ENCODE data around the gene RAPGEF6.

RAPGEF6 gene

DNA sequence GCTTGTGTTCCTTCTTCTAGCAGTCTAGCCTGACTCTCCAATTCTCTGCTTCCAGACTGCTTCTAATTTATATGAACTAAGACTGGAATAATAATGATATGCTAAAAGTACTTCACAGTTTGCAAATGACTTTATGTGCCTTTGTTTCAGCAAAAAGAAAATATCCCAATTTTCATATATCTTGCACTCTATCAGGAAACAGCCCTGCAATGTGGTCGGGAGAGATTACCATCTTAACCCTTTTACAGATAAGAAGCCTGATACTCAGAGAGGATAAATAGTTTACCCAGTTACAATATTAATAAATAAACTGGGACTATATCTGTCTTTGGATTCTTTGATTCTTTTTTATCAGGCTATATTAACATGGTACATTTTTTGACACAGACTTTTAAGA is 245.2 kb downstream of the RAPGEF6 start:
- no peak overlapping the region for H3K4me3 ChIP-seq (replicated peaks; ENCODE audit: insufficient read depth, low read length)
- H3K27ac ChIP-seq (replicated peaks) = no peak overlapping the region
- H3K27me3 ChIP-seq (ENCODE audit: insufficient read depth, poor library complexity, severe bottlenecking) = no peaks in the 10 kb centered on the region
- no peak for TF ChIP-seq SPI1 (IDR thresholded peaks at IDR 0.05; ENCODE audit: borderline replicate concordance, low read depth)
- DNase-seq (ENCODE audit: low read depth in 1 of 2, low spot score in 1 of 2) = no peak

- TF ChIP-seq GABPA (IDR thresholded peaks at IDR 0.05; ENCODE audit: low read depth) (no peak), REST (IDR thresholded peaks at IDR 0.05; ENCODE audit: insufficient replicate concordance, low read depth) (no peak), POLR2AphosphoS5 (IDR thresholded peaks at IDR 0.05; ENCODE audit: low read depth) (no peak), SPI1 (IDR thresholded peaks at IDR 0.05; ENCODE audit: borderline replicate concordance, low read depth) (no peak)
- TF ChIP-seq, protein P1, sequence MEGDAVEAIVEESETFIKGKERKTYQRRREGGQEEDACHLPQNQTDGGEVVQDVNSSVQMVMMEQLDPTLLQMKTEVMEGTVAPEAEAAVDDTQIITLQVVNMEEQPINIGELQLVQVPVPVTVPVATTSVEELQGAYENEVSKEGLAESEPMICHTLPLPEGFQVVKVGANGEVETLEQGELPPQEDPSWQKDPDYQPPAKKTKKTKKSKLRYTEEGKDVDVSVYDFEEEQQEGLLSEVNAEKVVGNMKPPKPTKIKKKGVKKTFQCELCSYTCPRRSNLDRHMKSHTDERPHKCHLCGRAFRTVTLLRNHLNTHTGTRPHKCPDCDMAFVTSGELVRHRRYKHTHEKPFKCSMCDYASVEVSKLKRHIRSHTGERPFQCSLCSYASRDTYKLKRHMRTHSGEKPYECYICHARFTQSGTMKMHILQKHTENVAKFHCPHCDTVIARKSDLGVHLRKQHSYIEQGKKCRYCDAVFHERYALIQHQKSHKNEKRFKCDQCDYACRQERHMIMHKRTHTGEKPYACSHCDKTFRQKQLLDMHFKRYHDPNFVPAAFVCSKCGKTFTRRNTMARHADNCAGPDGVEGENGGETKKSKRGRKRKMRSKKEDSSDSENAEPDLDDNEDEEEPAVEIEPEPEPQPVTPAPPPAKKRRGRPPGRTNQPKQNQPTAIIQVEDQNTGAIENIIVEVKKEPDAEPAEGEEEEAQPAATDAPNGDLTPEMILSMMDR (IDR thresholded peaks at IDR 0.05; ENCODE audit: insufficient read depth, low read length) = no peak
- H3K27ac ChIP-seq (replicated peaks) = no peak overlapping the region
- no peak for DNase-seq (ENCODE audit: low read depth in 1 of 2, low spot score in 1 of 2)
- H3K27me3 ChIP-seq (ENCODE audit: insufficient read depth, poor library complexity, severe bottlenecking) = no peaks in the 10 kb centered on the region
- no peak overlapping the region for H3K4me3 ChIP-seq (replicated peaks; ENCODE audit: insufficient read depth, low read length)
Measured at GRCh38 chr5:131389096-131389868, 245.7 kb downstream of the RAPGEF6 start.

DNA sequence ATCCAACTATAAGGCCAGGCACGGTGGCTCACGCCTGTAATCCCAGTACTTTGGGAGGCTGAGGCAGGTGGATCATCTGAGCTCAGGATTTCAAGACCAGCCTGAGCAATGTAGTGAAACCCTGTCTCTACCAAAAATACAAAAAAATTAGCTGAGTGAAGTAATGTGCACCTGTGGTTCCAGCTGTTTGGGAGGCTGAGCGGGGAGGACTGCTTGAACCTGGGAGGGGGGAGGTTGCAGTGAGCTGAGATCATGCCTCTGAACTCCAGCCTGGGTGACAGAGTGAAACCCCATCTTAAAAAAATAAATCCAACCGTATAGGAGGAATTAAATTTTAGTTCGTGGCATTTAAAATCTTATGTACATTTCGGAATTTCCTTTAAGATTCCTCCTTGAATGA is 247.8 kb downstream of the RAPGEF6 start:
- Histone ChIP-seq H3K27me3 (ENCODE audit: insufficient read depth, poor library complexity, severe bottlenecking) (no peaks in the 10 kb centered on the region), H3K27ac (replicated peaks) (no peak overlapping the region), H3K4me3 (replicated peaks; ENCODE audit: insufficient read depth, low read length) (no peak overlapping the region)
- TF ChIP-seq SPI1 (IDR thresholded peaks at IDR 0.05; ENCODE audit: borderline replicate concordance, low read depth) (no peak), POLR2AphosphoS5 (IDR thresholded peaks at IDR 0.05; ENCODE audit: low read depth) (no peak), REST (IDR thresholded peaks at IDR 0.05; ENCODE audit: insufficient replicate concordance, low read depth) (no peak), GABPA (IDR thresholded peaks at IDR 0.05; ENCODE audit: low read depth) (no peak)
- TF ChIP-seq, protein P1 (IDR thresholded peaks at IDR 0.05; ENCODE audit: insufficient read depth, low read length) = no peak
- DNase-seq (ENCODE audit: low read depth in 1 of 2, low spot score in 1 of 2) = no peak

DNA sequence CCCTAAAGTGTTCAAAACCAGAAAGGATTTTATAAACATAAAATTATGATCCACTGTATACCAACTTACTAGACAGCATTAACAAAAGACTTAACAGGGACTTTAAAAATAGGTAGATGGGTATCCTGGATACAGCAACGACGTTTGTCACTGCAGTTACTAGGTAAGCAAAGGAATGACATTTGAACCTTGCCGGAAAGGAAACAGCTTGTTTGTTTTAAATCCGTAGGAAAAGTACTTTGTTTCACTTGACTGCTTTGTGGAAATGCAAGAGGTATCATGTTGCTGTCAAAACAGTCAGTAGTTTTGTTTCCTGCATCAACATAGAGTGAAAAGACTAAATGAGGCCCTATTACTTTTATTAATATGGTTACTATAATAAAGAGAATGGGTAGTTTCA is 248.2 kb downstream of the RAPGEF6 start:
- Histone ChIP-seq H3K27me3 (ENCODE audit: insufficient read depth, poor library complexity, severe bottlenecking) (no peaks in the 10 kb centered on the region), H3K4me3 (replicated peaks; ENCODE audit: insufficient read depth, low read length) (no peak overlapping the region), H3K27ac (replicated peaks) (no peak overlapping the region)
- no peak for DNase-seq (ENCODE audit: low read depth in 1 of 2, low spot score in 1 of 2)
- TF ChIP-seq, protein P1 (IDR thresholded peaks at IDR 0.05; ENCODE audit: insufficient read depth, low read length) = no peak
- TF ChIP-seq GABPA (IDR thresholded peaks at IDR 0.05; ENCODE audit: low read depth) (no peak), SPI1 (IDR thresholded peaks at IDR 0.05; ENCODE audit: borderline replicate concordance, low read depth) (no peak), REST (IDR thresholded peaks at IDR 0.05; ENCODE audit: insufficient replicate concordance, low read depth) (no peak), POLR2AphosphoS5 (IDR thresholded peaks at IDR 0.05; ENCODE audit: low read depth) (no peak)
